Measurements from ENCODE around the gene PRKD2.

Gene PRKD2

DNA sequence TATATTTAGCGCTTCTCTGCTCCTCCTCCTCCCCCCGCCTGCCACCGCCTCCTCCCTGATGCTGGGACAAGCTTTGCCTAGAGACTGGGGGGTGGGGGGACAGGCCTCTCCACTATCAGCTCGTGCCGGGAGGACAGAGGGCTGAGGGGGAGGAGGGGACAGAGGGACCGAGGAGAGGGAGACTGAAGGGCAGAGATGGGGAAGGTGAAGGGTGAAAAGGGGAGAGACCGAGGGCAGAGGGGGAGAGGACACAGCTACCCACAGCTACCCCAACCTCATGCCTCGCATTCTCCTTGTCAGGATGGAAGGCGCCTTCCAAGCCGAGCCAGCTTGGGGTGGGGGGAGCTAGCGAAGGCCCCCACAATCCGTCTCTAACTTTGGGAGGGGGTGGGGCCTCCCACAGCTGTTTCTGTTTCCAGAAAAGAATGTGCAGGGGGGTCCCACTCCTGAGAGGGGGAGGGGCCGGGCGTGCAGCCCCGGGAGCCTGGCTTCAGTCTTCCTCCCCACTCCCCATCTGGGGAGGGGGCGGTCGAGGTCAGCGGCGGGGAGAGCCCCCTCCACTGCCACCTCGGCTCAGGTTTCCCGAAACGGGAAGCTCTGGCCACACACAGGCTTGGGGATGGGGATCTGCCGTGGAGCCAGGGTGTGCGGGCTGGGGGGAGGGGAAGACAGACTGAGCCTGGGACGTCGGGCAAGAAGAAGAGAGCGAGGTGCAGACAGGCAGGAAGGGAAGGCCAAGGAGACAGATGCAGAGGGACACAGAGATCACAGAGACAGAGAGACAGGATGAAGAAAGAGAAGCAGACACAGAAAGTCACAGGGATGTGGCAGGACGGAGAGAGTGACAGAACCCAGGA is 57.5 kb downstream of the PRKD2 start:
- peaks cover 31% of the 10 kb centered on the region for H3K27me3 Mint-ChIP-seq
- H3K4me1 Mint-ChIP-seq (ENCODE audit: low read depth), result peaks cover 27% of the 10 kb centered on the region
- no peak overlapping the region for H3K27ac Mint-ChIP-seq
- DNase-seq, result no peak
- H3K9me3 Mint-ChIP-seq, result no peaks in the 10 kb centered on the region
- no peaks in the 10 kb centered on the region for H3K36me3 Mint-ChIP-seq (ENCODE audit: low read depth)
- peak overlapping the region; percentile 71 for H3K4me3 Mint-ChIP-seq

- DNase-seq, result no peak
- Mint-ChIP-seq H3K4me3 (no peak overlapping the region), H3K4me1 (ENCODE audit: low read depth) (peaks cover 18% of the 10 kb centered on the region), H3K27ac (no peak overlapping the region), H3K9me3 (no peaks in the 10 kb centered on the region), H3K27me3 (peaks cover 53% of the 10 kb centered on the region), H3K36me3 (ENCODE audit: low read depth) (no peaks in the 10 kb centered on the region)
These were observed 60.4 kb downstream of the PRKD2 start for GRCh38 chr19:46656541-46656940.

- Mint-ChIP-seq H3K4me3 (no peak overlapping the region), H3K36me3 (ENCODE audit: low read depth) (no peaks in the 10 kb centered on the region), H3K27me3 (peaks cover 62% of the 10 kb centered on the region), H3K4me1 (ENCODE audit: low read depth) (peaks cover 9% of the 10 kb centered on the region), H3K9me3 (no peaks in the 10 kb centered on the region), H3K27ac (no peak overlapping the region)
- no peak for DNase-seq
These were observed 62.2 kb downstream of the PRKD2 start for GRCh38 chr19:46654621-46655152.

DNA sequence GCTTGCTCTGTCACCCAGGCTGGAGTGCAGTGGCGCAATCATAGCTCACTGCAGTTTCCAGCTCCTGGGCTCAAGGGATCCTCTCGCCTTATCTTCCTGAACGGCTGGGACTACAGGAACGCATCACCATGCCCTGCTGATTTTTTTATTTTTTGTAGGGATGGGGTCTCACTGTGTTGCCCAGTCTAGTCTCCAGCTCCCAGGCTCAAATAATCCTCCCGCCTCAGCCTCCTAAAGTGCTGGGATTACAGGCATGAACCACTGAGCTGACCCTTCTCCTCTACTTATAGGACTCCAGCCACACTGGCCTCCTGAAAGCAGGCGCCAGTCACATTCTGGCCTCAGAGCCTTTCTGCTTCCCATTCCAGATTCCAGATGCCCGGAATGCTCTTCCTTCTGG is 66.5 kb downstream of the PRKD2 start:
- Mint-ChIP-seq H3K27me3 (peaks cover 65% of the 10 kb centered on the region), H3K4me1 (ENCODE audit: low read depth) (peaks cover 8% of the 10 kb centered on the region), H3K36me3 (ENCODE audit: low read depth) (no peaks in the 10 kb centered on the region), H3K4me3 (no peak overlapping the region), H3K9me3 (no peaks in the 10 kb centered on the region), H3K27ac (no peak overlapping the region)
- no peak for DNase-seq

DNA sequence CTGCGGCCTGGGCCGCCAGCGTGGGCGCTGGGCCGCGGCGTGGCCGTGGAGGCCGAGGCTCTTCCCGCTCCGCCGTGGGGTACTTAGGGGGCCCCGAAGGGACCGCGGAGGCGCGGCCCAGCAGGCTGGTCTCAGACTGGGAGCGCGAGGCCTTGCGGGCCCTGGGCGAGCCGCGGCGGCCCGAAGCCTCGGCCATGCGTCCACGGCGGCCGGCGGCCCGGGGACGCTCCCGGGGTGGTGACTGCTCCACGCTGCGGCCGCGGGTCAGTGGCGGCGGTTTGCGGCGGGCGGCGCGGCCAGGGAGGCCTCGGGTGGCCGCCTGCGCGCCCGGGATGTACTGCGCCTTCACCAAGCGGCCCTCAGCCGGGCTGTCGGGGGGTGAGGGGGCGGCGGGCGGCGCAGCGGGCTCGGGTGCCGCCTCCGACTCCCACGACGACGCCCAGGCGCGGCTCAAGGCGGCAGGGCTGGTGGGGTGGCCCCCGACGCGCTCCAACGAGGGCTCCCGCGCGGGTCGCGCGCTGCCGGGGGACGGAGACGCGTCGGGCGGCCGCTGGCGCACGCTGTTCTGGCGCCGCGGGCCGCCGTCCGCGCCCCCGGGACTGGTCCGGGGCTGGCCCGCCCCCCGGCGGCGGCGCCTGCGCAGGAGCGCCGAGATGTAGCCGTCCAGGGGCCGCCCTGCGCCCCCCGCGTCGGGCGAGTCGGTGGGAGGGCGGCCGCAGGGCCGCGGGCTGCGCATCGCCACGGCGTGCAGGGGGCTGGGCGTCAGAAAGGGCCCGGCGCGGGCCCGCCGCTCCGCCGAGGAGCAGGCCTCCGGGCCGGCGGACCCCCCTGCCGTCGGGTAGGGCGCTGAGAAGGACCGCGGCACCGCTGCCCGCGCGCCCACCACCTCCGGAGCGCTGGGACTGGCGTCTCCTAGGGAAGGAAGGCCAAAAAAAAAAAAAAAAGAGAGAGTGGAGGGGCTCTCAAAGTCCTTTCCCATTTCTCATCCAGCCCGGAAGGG is 67.7 kb downstream of the PRKD2 start:
- Mint-ChIP-seq H3K27me3 (peaks cover 57% of the 10 kb centered on the region), H3K4me3 (no peak overlapping the region)

GRCh38 chr19:46648060-46648960 is 68.6 kb downstream of the PRKD2 start:
- no peak for DNase-seq
- Mint-ChIP-seq H3K9me3 (no peaks in the 10 kb centered on the region), H3K27ac (peak overlapping the region; percentile 38), H3K27me3 (peaks cover 50% of the 10 kb centered on the region), H3K4me3 (peak overlapping the region; percentile 1), H3K36me3 (ENCODE audit: low read depth) (no peaks in the 10 kb centered on the region), H3K4me1 (ENCODE audit: low read depth) (peaks cover 8% of the 10 kb centered on the region)

More for the DNA sequence above, 67.7 kb downstream of the PRKD2 start:
- Mint-ChIP-seq H3K27ac (no peak overlapping the region), H3K4me1 (ENCODE audit: low read depth) (peaks cover 8% of the 10 kb centered on the region), H3K36me3 (ENCODE audit: low read depth) (no peaks in the 10 kb centered on the region), H3K9me3 (no peaks in the 10 kb centered on the region)
- no peak for DNase-seq

- peaks cover 36% of the 10 kb centered on the region for H3K27me3 Mint-ChIP-seq
- no peaks in the 10 kb centered on the region for H3K36me3 Mint-ChIP-seq (ENCODE audit: low read depth)
- H3K9me3 Mint-ChIP-seq, result no peaks in the 10 kb centered on the region
- H3K4me1 Mint-ChIP-seq (ENCODE audit: low read depth), result peaks cover 8% of the 10 kb centered on the region
- H3K27ac Mint-ChIP-seq, result no peak overlapping the region
- no peak overlapping the region for H3K4me3 Mint-ChIP-seq
- no peak for DNase-seq
These were observed 70.5 kb downstream of the PRKD2 start for GRCh38 chr19:46646402-46646801.

DNA sequence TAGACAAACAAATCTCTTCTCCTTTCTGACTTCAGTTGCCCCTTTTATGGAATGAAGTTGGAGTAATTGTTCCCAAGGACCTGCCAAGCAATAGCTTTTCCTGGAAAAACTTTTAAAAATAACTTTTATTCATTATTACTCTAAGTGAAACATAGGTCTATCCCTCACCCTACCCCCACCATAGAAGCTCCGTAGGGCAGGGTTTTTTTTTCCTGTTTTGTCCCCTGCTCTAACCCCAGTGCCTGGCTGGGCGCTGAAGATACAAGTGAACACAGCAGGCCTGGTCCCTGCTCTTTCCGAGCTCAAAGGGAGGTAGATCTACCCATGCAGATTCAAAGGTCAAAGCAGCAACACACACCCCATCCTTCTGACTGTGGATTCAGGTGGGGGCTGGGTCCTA is 72.2 kb downstream of the PRKD2 start:
- Mint-ChIP-seq H3K9me3 (no peaks in the 10 kb centered on the region), H3K4me1 (ENCODE audit: low read depth) (peaks cover 8% of the 10 kb centered on the region), H3K36me3 (ENCODE audit: low read depth) (no peaks in the 10 kb centered on the region), H3K4me3 (no peak overlapping the region), H3K27me3 (peaks cover 31% of the 10 kb centered on the region), H3K27ac (no peak overlapping the region)
- DNase-seq, result no peak

DNA sequence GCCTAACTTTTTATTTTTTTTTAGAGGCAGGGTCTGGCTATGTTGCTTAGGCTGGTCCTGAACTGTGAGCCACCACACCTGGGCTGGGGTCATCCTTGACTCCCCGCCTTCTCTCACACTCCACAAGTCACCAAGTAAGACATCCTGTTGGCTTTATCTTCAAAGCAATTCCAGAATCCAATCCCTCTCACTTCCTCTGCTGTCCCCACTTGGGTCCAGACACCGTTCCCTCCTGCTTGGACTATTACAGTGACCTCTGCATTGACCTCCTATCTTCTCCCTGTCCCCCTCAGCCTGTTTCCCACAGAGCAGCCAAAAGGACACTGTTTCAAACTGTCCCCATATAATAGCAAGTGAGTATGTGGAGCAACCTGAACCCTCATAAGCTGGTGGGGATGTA is 76.3 kb downstream of the PRKD2 start:
- no peak overlapping the region for H3K27ac Mint-ChIP-seq
- no peaks in the 10 kb centered on the region for H3K9me3 Mint-ChIP-seq
- peaks cover 13% of the 10 kb centered on the region for H3K27me3 Mint-ChIP-seq
- DNase-seq, result no peak
- H3K36me3 Mint-ChIP-seq (ENCODE audit: low read depth), result no peaks in the 10 kb centered on the region
- H3K4me3 Mint-ChIP-seq, result no peak overlapping the region
- peaks cover 6% of the 10 kb centered on the region for H3K4me1 Mint-ChIP-seq (ENCODE audit: low read depth)

DNA sequence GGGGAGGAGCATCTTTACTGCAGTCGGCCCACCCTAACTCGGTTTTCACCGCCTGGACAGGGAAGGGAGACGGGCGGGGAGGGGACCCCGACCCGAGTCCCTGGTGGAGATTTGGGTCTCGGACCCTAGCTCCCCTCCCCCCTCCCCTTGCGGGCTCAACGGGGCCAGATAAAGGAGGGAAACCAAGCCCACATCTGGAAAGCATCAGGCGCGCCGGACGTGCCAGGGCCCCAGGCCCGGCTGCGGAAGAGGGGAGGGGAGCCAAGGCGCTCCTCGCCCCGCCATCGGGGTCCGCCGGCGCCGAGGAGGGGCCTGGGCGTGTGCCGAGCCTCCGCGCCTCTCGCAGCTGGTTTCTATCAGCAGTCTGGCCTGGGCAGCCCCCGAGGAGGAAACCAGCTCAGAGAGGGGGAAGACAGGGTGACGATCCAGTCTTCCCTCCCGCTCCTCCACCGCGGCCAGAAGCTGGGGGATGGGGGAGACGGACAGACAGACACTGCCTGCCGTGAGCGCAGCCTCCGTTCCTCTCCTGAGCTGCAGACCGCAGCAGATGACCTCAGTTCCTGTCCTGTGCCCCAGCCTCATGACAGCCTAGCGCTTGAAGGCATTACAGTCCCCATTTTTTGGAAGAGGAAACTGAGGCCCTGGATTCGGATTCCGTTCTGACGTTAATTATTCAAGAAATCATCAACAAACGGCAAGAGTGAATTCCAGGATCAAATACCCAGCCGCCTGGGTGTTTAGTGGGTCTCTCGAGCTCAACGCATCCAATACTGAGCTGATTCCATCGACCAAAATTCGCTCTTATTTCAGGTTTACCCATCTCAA is 77.3 kb downstream of the PRKD2 start:
- no peaks in the 10 kb centered on the region for H3K36me3 Mint-ChIP-seq (ENCODE audit: low read depth)
- no peak overlapping the region for H3K27ac Mint-ChIP-seq
- peaks cover 11% of the 10 kb centered on the region for H3K4me1 Mint-ChIP-seq (ENCODE audit: low read depth)
- peak; percentile 49 for DNase-seq
- H3K4me3 Mint-ChIP-seq, result no peak overlapping the region
- H3K27me3 Mint-ChIP-seq, result peaks cover 11% of the 10 kb centered on the region
- no peaks in the 10 kb centered on the region for H3K9me3 Mint-ChIP-seq

GRCh38 chr19:46637224-46637623 is 79.7 kb downstream of the PRKD2 start:
- H3K36me3 Mint-ChIP-seq (ENCODE audit: low read depth), result no peaks in the 10 kb centered on the region
- no peak overlapping the region for H3K4me3 Mint-ChIP-seq
- no peaks in the 10 kb centered on the region for H3K9me3 Mint-ChIP-seq
- peaks cover 24% of the 10 kb centered on the region for H3K4me1 Mint-ChIP-seq (ENCODE audit: low read depth)
- peaks cover 11% of the 10 kb centered on the region for H3K27me3 Mint-ChIP-seq
- no peak for DNase-seq
- H3K27ac Mint-ChIP-seq, result no peak overlapping the region

DNA sequence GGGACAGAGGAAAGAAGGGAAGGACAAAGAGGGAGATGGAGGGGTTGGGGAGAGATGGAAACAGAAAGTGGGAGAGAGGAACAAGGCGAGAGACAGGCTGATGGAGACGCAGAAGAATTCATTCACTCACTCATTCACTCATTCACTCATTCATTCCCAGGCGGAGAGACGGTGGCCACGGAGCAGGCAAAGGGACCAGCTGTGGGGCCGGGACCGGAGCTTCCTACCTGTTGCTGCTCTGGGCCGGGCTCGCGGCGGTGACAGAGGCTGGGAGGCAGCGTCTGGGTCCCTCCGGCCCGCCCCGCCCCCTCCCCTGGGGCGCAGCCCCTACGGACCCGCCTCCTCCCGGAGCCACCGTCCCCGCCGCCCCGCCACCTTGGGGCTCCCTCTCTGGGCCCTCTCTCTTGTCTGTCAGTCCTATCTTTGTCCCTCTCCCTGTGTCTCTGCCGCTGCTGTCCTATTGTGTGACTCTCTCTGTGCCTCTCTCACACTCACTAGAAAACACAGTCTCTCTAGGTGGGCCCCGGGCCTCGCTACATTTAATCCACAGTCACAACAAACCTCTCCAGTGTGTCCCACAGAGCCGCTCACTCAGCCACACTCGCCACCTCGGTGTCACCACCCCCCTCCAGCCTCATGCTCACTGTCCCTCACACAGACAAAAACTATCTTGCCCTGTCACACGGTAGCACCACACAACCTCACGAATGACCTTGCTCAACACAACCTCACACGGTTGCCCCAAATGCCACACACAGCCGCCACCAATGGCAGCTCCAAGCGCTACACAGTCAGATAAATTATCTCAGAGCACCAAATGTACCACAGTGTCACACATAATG is 80.8 kb downstream of the PRKD2 start, which contains the start of gene GNG8:
TSS of gene GNG8 (minus strand) at position 283 of the 842 bp plus-strand sequence. CDS start 1,520 bp downstream, outside the sequence.
- peak within 1 kb of the TSS; percentile 44 for H3K4me3 Mint-ChIP-seq
- peaks cover 8% of the 10 kb centered on the region for H3K27me3 Mint-ChIP-seq
- peaks cover 24% of the 10 kb centered on the region for H3K4me1 Mint-ChIP-seq (ENCODE audit: low read depth)
- H3K9me3 Mint-ChIP-seq, result no peaks in the 10 kb centered on the region
- H3K27ac Mint-ChIP-seq, result no peak within 1 kb of the TSS
- peak; percentile 47 for DNase-seq
- H3K36me3 Mint-ChIP-seq (ENCODE audit: low read depth), result no peaks in the 10 kb centered on the region
